HCT116 (cell line): ENCODE measurements around the gene PIM3. TPM values are rescaled to one million over a fixed set of nuclear protein-coding genes. Genes with fewer than 3 reads are reported as not detected.

ENCODE experiments used
- ATAC-seq: fragments of 200-7000 bp; cut with Tn5 transposase; 2 replicates; pipeline ENCODE4 v1.9.1; 2020; ENCODE audit warnings: mild to moderate bottlenecking, moderate library complexity
- BruUV-seq: library from RNA; stranded (reverse); fragments of 400-500 nt; replicated peaks from 2 replicates; lab custom pipeline; 2021; lab: Mats Ljungman, UMichigan
- CTCF ChIA-PET: fragments of 300-600 bp; sonication (Branson Sonifier 250); formaldehyde crosslinking; loops from one replicate; lab custom pipeline; 2021; ENCODE audit warnings: antibody characterized with exemption; lab: Charles Lee
- POLR2A ChIA-PET: fragments of 300-600, 350-600 bp; sonication (Branson Sonifier 250); formaldehyde crosslinking; loops from one replicate; lab custom pipeline; 2021; ENCODE audit warnings: antibody characterized with exemption; lab: Charles Lee
- RAD21 ChIA-PET, 2 experiments: fragments of 300-600 bp; sonication (Branson Sonifier 250); formaldehyde crosslinking; loops; one replicate each; lab custom pipeline; 2023; ENCODE audit warnings: low total read pairs in 2 of 2; ENCODE audit not compliant: uncharacterized antibody in 2 of 2, unreplicated experiment in 2 of 2, low non-redundant PET in 1 of 2; lab: Charles Lee
- DNase-seq: peaks from one replicate; pipeline ENCODE4 v3.0.0-alpha.2; 2010; ENCODE audit warnings: low read depth, low spot score
- H2AFZ ChIP-seq: fragments of 200-600 bp; shearing (Covaris generic), sonication (generic); 2 replicates; pipeline ENCODE4 v1.6.1; 2017; ENCODE audit warnings: low read depth, mixed run types, mixed read lengths, antibody characterized with exemption, low read length; ENCODE audit not compliant: poor library complexity, severe bottlenecking
- H3K27ac ChIP-seq: 2 replicates; pipeline ENCODE4 v1.5.1; 2012; ENCODE audit warnings: low read depth, low read length
- H3K27me3 ChIP-seq: fragments of 200-600 bp; sonication (generic); 2 replicates; pipeline ENCODE4 v1.6.1; 2016; ENCODE audit warnings: mixed run types, low read length, mixed read lengths; ENCODE audit not compliant: insufficient read depth
- H3K36me3 ChIP-seq, 2 experiments: fragments of 200-500 bp in 1 of 2; fragments of 200-600 bp in 1 of 2; sonication (Bioruptor generic) in 1 of 2; sonication (generic) in 1 of 2; 2 replicates each; pipeline versions ENCODE4 v1.5.1 to v1.6.1; 2014 to 2016; ENCODE audit warnings: low read length in 2 of 2, inconsistent platforms in 1 of 2, mixed read lengths in 1 of 2, mixed run types in 1 of 2; ENCODE audit not compliant: insufficient read depth in 2 of 2, control insufficient read depth in 1 of 2
- H3K4me1 ChIP-seq, 2 experiments: fragments of 200-600 bp in 1 of 2; sonication (generic) in 1 of 2; 2 replicates each; pipeline versions ENCODE4 v1.5.1 to v1.6.1; 2012 to 2017; ENCODE audit warnings: low read length in 2 of 2, inconsistent platforms in 1 of 2, mild to moderate bottlenecking in 1 of 2, mixed read lengths in 1 of 2, mixed run types in 1 of 2, moderate library complexity in 1 of 2; ENCODE audit not compliant: insufficient read depth in 2 of 2, control insufficient read depth in 1 of 2
- H3K4me2 ChIP-seq: fragments of 200-600 bp; sonication (generic); 2 replicates; pipeline ENCODE4 v1.6.1; 2017; ENCODE audit warnings: mixed run types, low read length, mixed read lengths
- H3K4me3 ChIP-seq, 2 experiments: fragments of 200-600 bp in 1 of 2; sonication (generic) in 1 of 2; replicated peaks in 1 of 2; 2 replicates each; pipeline ENCODE4 v1.5.1; 2011 to 2016; ENCODE audit warnings: low read length in 2 of 2, control low read depth in 1 of 2, low read depth in 1 of 2, mild to moderate bottlenecking in 1 of 2, mixed read lengths in 1 of 2, mixed run types in 1 of 2
- H3K79me2 ChIP-seq: fragments of 200-600 bp; sonication (generic); 2 replicates; pipeline ENCODE4 v1.6.1; 2017; ENCODE audit warnings: mild to moderate bottlenecking, mixed run types, low read length, moderate library complexity, mixed read lengths; ENCODE audit not compliant: insufficient read depth
- H3K9ac ChIP-seq: fragments of 200-600 bp; sonication (generic); 2 replicates; pipeline ENCODE4 v1.6.1; 2016; ENCODE audit warnings: low read length, mixed read lengths
- H3K9me2 ChIP-seq: fragments of 200-600 bp; sonication (generic), shearing (Covaris generic); 2 replicates; pipeline ENCODE4 v1.6.1; 2017; ENCODE audit warnings: mixed run types, mild to moderate bottlenecking, moderate library complexity; ENCODE audit not compliant: insufficient read depth
- H3K9me3 ChIP-seq, 2 experiments: fragments of 200-500 bp in 1 of 2; fragments of 200-600 bp in 1 of 2; sonication (Bioruptor generic) in 1 of 2; sonication (generic) in 1 of 2; 2 replicates each; pipeline ENCODE4 v1.6.1; 2014 to 2017; ENCODE audit warnings: low read length in 2 of 2, mixed read lengths in 2 of 2, inconsistent platforms in 1 of 2, low read depth in 1 of 2, mild to moderate bottlenecking in 1 of 2, mixed run types in 1 of 2, moderate library complexity in 1 of 2; ENCODE audit not compliant: control insufficient read depth in 1 of 2, insufficient read depth in 1 of 2
- H4K20me1 ChIP-seq: fragments of 200-600 bp; sonication (generic), shearing (Covaris generic); 2 replicates; pipeline ENCODE4 v1.6.1; 2017; ENCODE audit warnings: mixed run types, mild to moderate bottlenecking, moderate library complexity; ENCODE audit not compliant: insufficient read depth
- ELF1 ChIP-seq: IDR thresholded peaks from 2 replicates; pipeline ENCODE4 v1.6.1; 2012; ENCODE audit warnings: low read depth, borderline replicate concordance
- EZH2 ChIP-seq: fragments of 200-600 bp; sonication (generic); IDR thresholded peaks from 2 replicates; pipeline ENCODE4 v1.6.1; 2017; ENCODE audit warnings: antibody characterized with exemption, mixed run types
- JUND ChIP-seq: IDR thresholded peaks from 2 replicates; pipeline ENCODE4 v1.6.1; 2012
- POLR2AphosphoS5 ChIP-seq: IDR thresholded peaks from 2 replicates; pipeline ENCODE4 v1.6.1; 2011; ENCODE audit warnings: mild to moderate bottlenecking, low read depth, low read length, moderate library complexity
- SRF ChIP-seq: IDR thresholded peaks from 2 replicates; pipeline ENCODE4 v1.6.1; 2012; ENCODE audit warnings: low read depth
- ZFX ChIP-seq: fragments of 450-650 bp; IDR thresholded peaks from 2 replicates; pipeline ENCODE4 v1.6.1; 2017
- ZNF274 ChIP-seq: fragments of 200-500 bp; sonication (Bioruptor generic); IDR thresholded peaks from 2 replicates; pipeline ENCODE4 v1.6.1; 2014; ENCODE audit warnings: mild to moderate bottlenecking, low read depth, low read length, inconsistent platforms
- intact Hi-C: fragments of 100-400 bp; cut with micrococcal nuclease; formaldehyde crosslinking; loops from 2 replicates; pipeline ENCODE4 v1.10.0; 2022
- total RNA-seq: library from RNA; stranded (reverse); gene quantifications from one replicate; pipeline ENCODE4 v1.2.1, GENCODE V29; 2021; ENCODE audit not compliant: unreplicated experiment

The PIM3 gene
- total RNA-seq, 1 experiment from 2014 or later: 116 TPM

DNA sequence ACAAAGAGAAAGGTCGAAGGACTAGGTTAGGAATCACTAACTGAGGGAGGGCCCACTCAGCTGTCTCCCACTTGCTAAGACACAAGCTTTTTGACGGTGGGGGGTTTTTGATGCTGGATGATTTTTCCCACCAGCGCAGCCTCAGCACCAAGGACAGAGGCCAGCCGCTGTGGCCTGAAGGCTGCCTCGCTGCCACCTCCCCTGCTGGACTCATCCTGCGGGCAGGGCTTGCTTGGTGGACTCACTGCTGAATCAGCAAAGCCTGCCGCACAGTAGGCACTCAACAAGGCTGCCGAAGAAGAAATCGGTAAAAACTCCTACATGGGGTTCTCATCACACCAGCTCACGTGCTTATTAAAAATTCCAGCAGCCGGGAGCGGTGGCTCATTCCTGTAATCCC, 45.0 kb upstream of the PIM3 start:
- Histone ChIP-seq H3K9ac (no peak overlapping the region), H4K20me1 (no peaks in the 10 kb centered on the region), H3K4me1 (peaks cover 7 to 16% of the 10 kb centered on the region in 2 experiments; a peak in 3 of 4 replicates), H3K36me3 (peaks cover 0 to 4% of the 10 kb centered on the region in 2 experiments; a peak in 1 of 4 replicates), H2AFZ (no peak overlapping the region), H3K4me3 (no peak overlapping the region), H3K27me3 (no peaks in the 10 kb centered on the region), H3K9me3 (no peaks in the 10 kb centered on the region), H3K9me2 (no peaks in the 10 kb centered on the region), H3K4me2 (no peak overlapping the region), H3K79me2 (peaks cover 14% of the 10 kb centered on the region; the same call in 1 of the 2 replicates), H3K27ac (no peak overlapping the region)
- no TSS peak for BruUV-seq
- POLR2A ChIA-PET: no interaction called here
- RAD21 ChIA-PET: no interaction called here
- TF ChIP-seq ELF1 (no peak), EZH2 (no peak), JUND (no peak), SRF (no peak), ZNF274 (no peak)
- ATAC-seq: no peak
- intact Hi-C loops: loop anchor here (5.0 kb wide), 1 partner anchor 148 kb away; no protein-coding TSS in a partner anchor
- CTCF ChIA-PET: no interaction called here
- no peak for DNase-seq

GRCh38 chr22:49916831-49917230, 43.7 kb upstream of the PIM3 start:
- Histone ChIP-seq H3K27ac (no peak overlapping the region), H3K27me3 (no peaks in the 10 kb centered on the region), H2AFZ (no peak overlapping the region), H3K9me3 (no peaks in the 10 kb centered on the region), H4K20me1 (no peaks in the 10 kb centered on the region), H3K9me2 (no peaks in the 10 kb centered on the region), H3K36me3 (peaks cover 0 to 8% of the 10 kb centered on the region in 2 experiments; a peak in 1 of 4 replicates), H3K9ac (peak overlapping the region; percentile 88), H3K79me2 (peaks cover 14% of the 10 kb centered on the region; the same call in 1 of the 2 replicates), H3K4me1 (peaks cover 7 to 16% of the 10 kb centered on the region in 2 experiments; a peak in 3 of 4 replicates), H3K4me3 (peak overlapping the region; percentile 76 to 82), H3K4me2 (peak overlapping the region; percentile 96)
- ChIA-PET POLR2A (no interaction called here), RAD21 (interaction anchor here in 1 of 2 experiments (0.7 kb wide), 1 partner anchor 98 kb away, joined by 5 read pairs; no protein-coding TSS in a partner anchor), CTCF (interaction anchor here (1.8 to 2.7 kb wide), 2 partner anchors 113 to 149 kb away, joined by 9 to 11 read pairs; no protein-coding TSS in a partner anchor)
- intact Hi-C loops: loop anchor here (5.0 kb wide), 1 partner anchor 150 kb away; no protein-coding TSS in a partner anchor
- no TSS peak for BruUV-seq
- ATAC-seq: no peak
- DNase-seq: no peak
- TF ChIP-seq POLR2AphosphoS5: no peak
- no peak for TF ChIP-seq ZFX
- no peak for TF ChIP-seq SRF
